HFFc6 (cell line): ENCODE measurements around the gene NELL2. TPM values are rescaled to one million over a fixed set of nuclear protein-coding genes. Genes with fewer than 3 reads are reported as not detected.
"Not testable (repeated sequence)": the region's sequence is repeated elsewhere in the genome, so short reads cannot be mapped to it uniquely, and the experiment has no call there.

Source experiments
- DNase-seq: peaks from one replicate; pipeline ENCODE4 v3.0.0-alpha.2; 2018
- H3K27ac Mint-ChIP-seq: 2 replicates; pipeline ENCODE4 v1.8.0; 2020; ENCODE audit warnings: mild to moderate bottlenecking, mixed read lengths
- H3K27me3 Mint-ChIP-seq: 2 replicates; pipeline ENCODE4 v1.8.0; 2021; ENCODE audit warnings: mild to moderate bottlenecking, moderate library complexity, mixed read lengths; ENCODE audit not compliant: insufficient read depth
- H3K36me3 Mint-ChIP-seq: 2 replicates; pipeline ENCODE4 v1.8.0; 2021; ENCODE audit warnings: low read depth, mixed read lengths
- H3K4me1 Mint-ChIP-seq: 2 replicates; pipeline ENCODE4 v1.8.0; 2020; ENCODE audit warnings: low read depth, mixed read lengths
- H3K4me3 Mint-ChIP-seq: 2 replicates; pipeline ENCODE4 v1.8.0; 2020; ENCODE audit warnings: mild to moderate bottlenecking, moderate library complexity, mixed read lengths
- H3K9me3 Mint-ChIP-seq: 2 replicates; pipeline ENCODE4 v1.8.0; 2020; ENCODE audit warnings: mild to moderate bottlenecking, mixed read lengths
- long read RNA-seq: library from polyadenylated mRNA; unstranded; transcript quantifications from one replicate; pipeline ENCODE4 v2.0.0, GENCODE V29; 2019
- total RNA-seq, 6 experiments: library from RNA; stranded (reverse); fragmentation: NEBNext Ultra II Directional; extraction: Animal tissue kit (Norgen Biotek cat#: 25700); gene quantifications; 2 replicates in 1 of 6; 3 replicates in 5 of 6; pipeline ENCODE4 v1.2.3, GENCODE V29; 2021
- TF ChIP-seq, protein P1 (sequence below): fragments of 200-600 bp; sonication (generic); IDR thresholded peaks from 2 replicates; pipeline ENCODE4 v1.5.0; 2021; ENCODE audit warnings: antibody characterized with exemption, mild to moderate bottlenecking

NELL2 gene
- not detected for total RNA-seq
- long read RNA-seq = 0 reads

DNA sequence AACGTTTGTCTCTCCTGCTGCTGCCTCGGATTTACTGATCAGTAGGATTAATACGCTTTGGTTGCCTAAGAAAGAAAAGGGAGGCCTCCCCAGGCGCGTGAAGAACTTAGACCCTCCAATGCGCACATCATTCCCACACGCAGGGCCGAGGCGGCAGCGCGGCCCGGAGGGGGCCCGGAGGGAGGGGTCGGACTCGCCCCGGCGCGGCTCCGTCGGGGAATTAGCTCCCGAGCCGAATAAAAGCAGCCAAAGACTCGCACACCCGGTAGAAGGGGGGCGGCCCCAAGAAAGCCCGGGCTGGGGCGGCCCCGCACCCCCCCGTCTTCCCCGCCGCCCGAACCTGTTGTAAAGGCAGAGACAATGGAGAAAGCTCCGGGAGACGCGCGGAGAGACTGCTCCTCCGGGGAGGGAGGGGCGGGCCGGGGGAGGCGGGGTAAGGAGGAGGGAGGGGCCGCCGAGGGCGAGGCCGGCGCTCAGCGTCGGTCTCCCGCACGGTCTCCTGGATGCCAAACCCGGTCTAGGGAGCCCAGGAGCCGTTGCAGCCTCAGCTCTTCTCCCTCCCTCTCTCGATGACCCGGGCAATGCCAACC is at the start of gene NELL2:
NELL2 (minus strand) TSS at position 362 of the 590 bp plus-strand sequence. CDS start 446 bp downstream, outside the sequence.
- peaks cover 13% of the 10 kb centered on the region for H3K4me1 Mint-ChIP-seq
- no peak for DNase-seq
- no peaks in the 10 kb centered on the region for H3K36me3 Mint-ChIP-seq
- H3K4me3 Mint-ChIP-seq = peak within 1 kb of the TSS; percentile 85
- peaks cover 12% of the 10 kb centered on the region for H3K27me3 Mint-ChIP-seq
- H3K27ac Mint-ChIP-seq = no peak within 1 kb of the TSS
- TF ChIP-seq, protein P1, sequence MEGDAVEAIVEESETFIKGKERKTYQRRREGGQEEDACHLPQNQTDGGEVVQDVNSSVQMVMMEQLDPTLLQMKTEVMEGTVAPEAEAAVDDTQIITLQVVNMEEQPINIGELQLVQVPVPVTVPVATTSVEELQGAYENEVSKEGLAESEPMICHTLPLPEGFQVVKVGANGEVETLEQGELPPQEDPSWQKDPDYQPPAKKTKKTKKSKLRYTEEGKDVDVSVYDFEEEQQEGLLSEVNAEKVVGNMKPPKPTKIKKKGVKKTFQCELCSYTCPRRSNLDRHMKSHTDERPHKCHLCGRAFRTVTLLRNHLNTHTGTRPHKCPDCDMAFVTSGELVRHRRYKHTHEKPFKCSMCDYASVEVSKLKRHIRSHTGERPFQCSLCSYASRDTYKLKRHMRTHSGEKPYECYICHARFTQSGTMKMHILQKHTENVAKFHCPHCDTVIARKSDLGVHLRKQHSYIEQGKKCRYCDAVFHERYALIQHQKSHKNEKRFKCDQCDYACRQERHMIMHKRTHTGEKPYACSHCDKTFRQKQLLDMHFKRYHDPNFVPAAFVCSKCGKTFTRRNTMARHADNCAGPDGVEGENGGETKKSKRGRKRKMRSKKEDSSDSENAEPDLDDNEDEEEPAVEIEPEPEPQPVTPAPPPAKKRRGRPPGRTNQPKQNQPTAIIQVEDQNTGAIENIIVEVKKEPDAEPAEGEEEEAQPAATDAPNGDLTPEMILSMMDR = no peak
- H3K9me3 Mint-ChIP-seq = no peaks in the 10 kb centered on the region

DNA sequence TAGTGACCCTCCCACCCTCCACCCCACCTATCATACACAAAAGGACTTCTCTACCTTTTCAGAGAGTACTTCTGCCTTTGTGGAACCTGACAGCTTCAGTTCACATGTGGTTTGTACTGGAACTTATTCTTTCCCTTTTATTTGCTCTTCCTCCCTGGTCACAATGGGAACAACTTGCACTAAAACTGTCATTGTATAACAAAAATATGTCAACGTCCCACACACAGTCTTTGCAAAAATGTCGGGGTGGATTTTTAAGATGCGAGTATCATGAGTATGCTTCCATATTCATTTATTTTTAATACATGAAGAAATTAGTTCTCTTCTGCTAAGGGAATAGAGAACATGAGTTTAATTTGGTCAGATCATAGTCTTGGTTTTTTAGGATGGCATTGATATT is 45.6 kb upstream of the NELL2 start:
- Mint-ChIP-seq H3K4me1 (no peaks in the 10 kb centered on the region), H3K9me3 (no peaks in the 10 kb centered on the region), H3K27ac (no peak overlapping the region), H3K4me3 (no peak overlapping the region), H3K27me3 (no peaks in the 10 kb centered on the region), H3K36me3 (no peaks in the 10 kb centered on the region)
- DNase-seq = no peak
- TF ChIP-seq, protein P1 = no peak

DNA sequence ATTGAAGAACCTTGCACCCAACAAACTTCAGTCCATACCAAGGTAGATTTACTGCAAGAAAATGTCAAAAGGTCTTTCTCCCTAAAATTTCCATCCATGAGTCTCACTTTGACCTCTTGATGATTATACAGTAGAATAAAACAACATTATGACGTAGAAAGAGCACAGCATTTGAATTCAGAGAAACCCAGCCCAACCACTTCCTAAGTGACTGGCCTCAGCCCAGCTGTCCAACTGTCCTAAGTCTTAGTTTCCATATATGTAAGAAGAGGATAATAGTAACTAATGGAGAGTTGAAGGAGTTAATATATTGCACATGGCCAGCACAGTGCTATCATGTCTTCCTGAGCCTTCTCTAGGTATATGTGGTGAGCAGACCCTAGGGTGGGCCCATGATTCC is 41.0 kb upstream of the NELL2 start:
- Mint-ChIP-seq H3K9me3 (peaks cover 4% of the 10 kb centered on the region; the same call in 1 of the 2 replicates), H3K4me3 (no peak overlapping the region), H3K27ac (no peak overlapping the region), H3K4me1 (no peaks in the 10 kb centered on the region), H3K36me3 (no peaks in the 10 kb centered on the region), H3K27me3 (no peaks in the 10 kb centered on the region)
- no peak for DNase-seq
- TF ChIP-seq, protein P1 = no peak

DNA sequence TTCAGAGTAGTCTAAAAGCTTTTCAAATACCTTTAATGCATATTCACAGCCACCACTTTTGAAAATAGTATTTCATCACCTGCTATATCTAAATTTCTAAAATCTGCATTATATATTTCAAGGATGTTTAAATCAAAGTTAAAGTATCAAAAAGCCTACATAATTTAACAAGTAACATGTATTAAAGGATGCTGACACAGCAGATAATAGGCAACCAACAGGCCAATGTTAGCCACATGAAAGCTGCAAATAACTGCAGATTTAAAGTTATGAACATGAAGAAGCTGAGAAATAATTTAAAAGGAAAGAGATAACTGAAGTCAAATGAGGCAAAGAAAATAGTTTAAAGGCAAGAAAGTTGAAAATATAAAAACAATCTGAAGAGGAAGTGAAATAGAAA is 39.8 kb upstream of the NELL2 start:
- no peak for DNase-seq
- peaks cover 4% of the 10 kb centered on the region; the same call in 1 of the 2 replicates for H3K9me3 Mint-ChIP-seq
- no peaks in the 10 kb centered on the region for H3K27me3 Mint-ChIP-seq
- TF ChIP-seq, protein P1 = no peak
- H3K27ac Mint-ChIP-seq = no peak overlapping the region
- no peak overlapping the region for H3K4me3 Mint-ChIP-seq
- H3K36me3 Mint-ChIP-seq = no peaks in the 10 kb centered on the region
- no peaks in the 10 kb centered on the region for H3K4me1 Mint-ChIP-seq

DNA sequence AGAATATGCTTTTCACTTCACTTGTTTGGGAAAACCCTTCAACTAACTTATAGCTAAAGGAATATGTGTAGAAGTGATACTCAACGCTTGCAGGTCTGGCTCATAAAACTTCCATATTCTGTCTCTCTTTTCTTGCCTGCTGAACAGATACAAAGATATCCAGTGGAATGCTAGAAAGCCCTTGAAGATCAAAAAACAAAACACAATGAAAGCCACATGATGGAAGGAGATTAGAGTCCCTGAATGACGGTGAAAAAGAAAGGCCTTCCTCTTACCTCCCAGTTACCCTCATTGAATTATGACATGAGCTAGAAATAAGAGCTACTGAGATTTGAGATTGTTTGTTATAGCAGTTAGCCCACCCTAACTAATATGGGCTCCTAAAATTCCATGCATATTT is 28.2 kb upstream of the NELL2 start:
- TF ChIP-seq, protein P1 = no peak
- Mint-ChIP-seq H3K4me3 (no peak overlapping the region), H3K36me3 (no peaks in the 10 kb centered on the region), H3K4me1 (no peaks in the 10 kb centered on the region), H3K27me3 (peaks cover 1% of the 10 kb centered on the region; the same call in 1 of the 2 replicates), H3K27ac (no peak overlapping the region), H3K9me3 (peaks cover 23% of the 10 kb centered on the region)
- DNase-seq = no peak

DNA sequence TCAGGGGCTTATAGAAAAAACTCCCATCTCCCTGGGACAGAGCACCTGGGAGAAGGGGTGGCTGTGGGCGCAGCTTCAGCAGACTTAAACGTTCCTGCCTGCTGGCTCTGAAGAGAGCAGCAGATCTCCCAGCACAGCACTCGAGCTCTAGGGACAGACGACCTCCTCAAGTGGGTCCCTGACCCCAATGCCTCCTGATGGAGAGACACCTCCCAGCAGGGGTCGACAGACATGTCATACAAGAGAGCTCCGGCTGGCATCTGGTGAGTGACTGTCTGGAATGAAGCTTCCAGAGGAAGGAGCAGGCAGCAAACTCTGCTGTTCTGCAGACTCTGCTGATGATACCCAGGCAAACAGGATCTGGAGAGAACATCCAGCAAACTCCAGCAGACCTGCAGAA is 22.0 kb upstream of the NELL2 start:
- not testable (repeated sequence) for H3K27ac Mint-ChIP-seq, H3K4me3 Mint-ChIP-seq, H3K27me3 Mint-ChIP-seq, DNase-seq, H3K4me1 Mint-ChIP-seq, H3K36me3 Mint-ChIP-seq
- peaks cover 31% of the 10 kb centered on the region for H3K9me3 Mint-ChIP-seq
